WI38 (cell line): ENCODE results near the gene TMEM59.
A peak's percentile ranks its signal among the peaks of the same experiment; 100 is the strongest.
"Not testable (repeated sequence)": the region's sequence is repeated elsewhere in the genome, so short reads cannot be mapped to it uniquely, and the experiment has no call there.

Experiments used
- H3K4me3 ChIP-seq: 2 replicates; pipeline ENCODE4 v1.5.1; 2011; ENCODE audit warnings: low read depth, mild to moderate bottlenecking, control low read depth, low read length
- CTCF ChIP-seq: IDR thresholded peaks from 2 replicates; pipeline ENCODE4 v1.5.1; 2012; ENCODE audit warnings: low read depth, mild to moderate bottlenecking, control low read depth, low read length

The TMEM59 gene

GRCh38 chr1:54052934-54053744 lies at the start of gene TMEM59, which contains the start of gene TCEANC2:
TMEM59 (minus strand) TSS chr1:54053204; CDS start chr1:54053188, 16 bp downstream.
TCEANC2 (plus strand) TSS chr1:54053608; CDS start chr1:54054423, 815 bp downstream.
- TF ChIP-seq CTCF: no peak
- H3K4me3 ChIP-seq: peak within 1 kb of the TSS; percentile 99

- TF ChIP-seq CTCF: no peak
- no peak overlapping the region for H3K4me3 ChIP-seq
Measured at GRCh38 chr1:54100500-54100899, 47.5 kb upstream of the TMEM59 start.

GRCh38 chr1:54099061-54099610 lies 46.1 kb upstream of the TMEM59 start:
- no peak overlapping the region for H3K4me3 ChIP-seq
- TF ChIP-seq CTCF: no peak

- no peak for TF ChIP-seq CTCF
- H3K4me3 ChIP-seq: no peak overlapping the region
Measured at GRCh38 chr1:54096877-54097240, 43.9 kb upstream of the TMEM59 start.

GRCh38 chr1:54096227-54096876 lies 43.3 kb upstream of the TMEM59 start:
- no peak for TF ChIP-seq CTCF
- H3K4me3 ChIP-seq: no peak overlapping the region

- TF ChIP-seq CTCF: no peak
- no peak overlapping the region for H3K4me3 ChIP-seq
Measured at GRCh38 chr1:54095546-54096226, 42.7 kb upstream of the TMEM59 start.

- H3K4me3 ChIP-seq: not testable (repeated sequence)
Measured at GRCh38 chr1:54094730-54095105, 41.7 kb upstream of the TMEM59 start.
